ENCODE results near the gene BRMS1.

- TF ChIP-seq EZH2 (IDR thresholded peaks at IDR 0.05; ENCODE audit: low read length, missing control alignments) (no peak), CTCF (conservative IDR thresholded peaks at IDR 0.05 in 1 of 2, IDR thresholded peaks at IDR 0.05 in 1 of 2; ENCODE audit: low read depth in 1 of 2, low read length in 2 of 2) (no peak)
These were observed 7.6 kb downstream of the BRMS1 start for GRCh38 chr11:66337103-66337899.
